Chondrocyte (in vitro differentiated cells): ENCODE measurements around the gene IMMP2L. TPM values are rescaled to one million over a fixed set of nuclear protein-coding genes. Genes with fewer than 3 reads are reported as not detected.

ENCODE experiments used
- DNase-seq: peaks from one replicate; pipeline ENCODE4 v3.0.0; 2021; ENCODE audit warnings: mixed read lengths, low spot score
- H3K27ac Mint-ChIP-seq: one replicate; pipeline ENCODE4 v1.8.0; 2021; ENCODE audit warnings: mild to moderate bottlenecking, moderate library complexity, mixed read lengths; ENCODE audit not compliant: unreplicated experiment
- H3K27me3 Mint-ChIP-seq: 2 replicates; pipeline ENCODE4 v1.8.0; 2021; ENCODE audit warnings: low read depth, mixed read lengths
- H3K36me3 Mint-ChIP-seq: 2 replicates; pipeline ENCODE4 v1.8.0; 2021; ENCODE audit warnings: low read depth, mixed read lengths
- H3K4me1 Mint-ChIP-seq: 2 replicates; pipeline ENCODE4 v1.8.0; 2021; ENCODE audit warnings: low read depth, mild to moderate bottlenecking, mixed read lengths
- H3K4me3 Mint-ChIP-seq: one replicate; pipeline ENCODE4 v1.8.0; 2021; ENCODE audit warnings: mild to moderate bottlenecking, moderate library complexity, mixed read lengths; ENCODE audit not compliant: unreplicated experiment
- H3K9me3 Mint-ChIP-seq: 2 replicates; pipeline ENCODE4 v1.8.0; 2021; ENCODE audit warnings: low read depth, mixed read lengths
- total RNA-seq: library from RNA; stranded (reverse); gene quantifications from 3 replicates; pipeline ENCODE4 v1.2.1, GENCODE V29; 2021
- TF ChIP-seq, protein P1 (sequence below): fragments of 200-600 bp; sonication (generic); IDR thresholded peaks from 2 replicates; pipeline ENCODE4 v1.5.0; 2021; ENCODE audit warnings: antibody characterized with exemption, mild to moderate bottlenecking, moderate library complexity

IMMP2L gene
- total RNA-seq, 1 donor from 2014 or later, result 6.1 TPM

DNA sequence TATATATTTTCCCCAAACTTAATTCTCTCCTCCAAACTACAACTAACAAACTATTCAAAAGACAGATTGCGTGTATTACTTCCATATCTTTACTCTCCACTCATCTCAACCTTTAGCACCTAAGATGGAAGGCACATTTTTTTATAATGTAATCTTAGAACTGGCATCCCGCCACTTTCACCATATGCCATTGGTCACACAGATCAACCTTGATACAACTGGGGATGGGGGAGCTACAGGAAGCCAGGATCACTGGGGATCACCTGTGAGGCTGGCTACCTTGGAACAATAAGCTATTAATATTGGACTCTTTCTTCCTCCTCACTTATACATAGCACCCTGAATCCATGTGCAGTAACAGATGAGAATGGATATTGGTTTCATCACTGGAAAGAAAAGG lies 941.0 kb downstream of the IMMP2L start:
- Mint-ChIP-seq H3K9me3 (peaks cover 3% of the 10 kb centered on the region), H3K4me1 (no peaks in the 10 kb centered on the region), H3K36me3 (no peaks in the 10 kb centered on the region), H3K4me3 (no peak overlapping the region), H3K27me3 (peaks cover 2% of the 10 kb centered on the region), H3K27ac (no peak overlapping the region)
- TF ChIP-seq, protein P1, sequence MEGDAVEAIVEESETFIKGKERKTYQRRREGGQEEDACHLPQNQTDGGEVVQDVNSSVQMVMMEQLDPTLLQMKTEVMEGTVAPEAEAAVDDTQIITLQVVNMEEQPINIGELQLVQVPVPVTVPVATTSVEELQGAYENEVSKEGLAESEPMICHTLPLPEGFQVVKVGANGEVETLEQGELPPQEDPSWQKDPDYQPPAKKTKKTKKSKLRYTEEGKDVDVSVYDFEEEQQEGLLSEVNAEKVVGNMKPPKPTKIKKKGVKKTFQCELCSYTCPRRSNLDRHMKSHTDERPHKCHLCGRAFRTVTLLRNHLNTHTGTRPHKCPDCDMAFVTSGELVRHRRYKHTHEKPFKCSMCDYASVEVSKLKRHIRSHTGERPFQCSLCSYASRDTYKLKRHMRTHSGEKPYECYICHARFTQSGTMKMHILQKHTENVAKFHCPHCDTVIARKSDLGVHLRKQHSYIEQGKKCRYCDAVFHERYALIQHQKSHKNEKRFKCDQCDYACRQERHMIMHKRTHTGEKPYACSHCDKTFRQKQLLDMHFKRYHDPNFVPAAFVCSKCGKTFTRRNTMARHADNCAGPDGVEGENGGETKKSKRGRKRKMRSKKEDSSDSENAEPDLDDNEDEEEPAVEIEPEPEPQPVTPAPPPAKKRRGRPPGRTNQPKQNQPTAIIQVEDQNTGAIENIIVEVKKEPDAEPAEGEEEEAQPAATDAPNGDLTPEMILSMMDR, result no peak
- DNase-seq, result no peak

DNA sequence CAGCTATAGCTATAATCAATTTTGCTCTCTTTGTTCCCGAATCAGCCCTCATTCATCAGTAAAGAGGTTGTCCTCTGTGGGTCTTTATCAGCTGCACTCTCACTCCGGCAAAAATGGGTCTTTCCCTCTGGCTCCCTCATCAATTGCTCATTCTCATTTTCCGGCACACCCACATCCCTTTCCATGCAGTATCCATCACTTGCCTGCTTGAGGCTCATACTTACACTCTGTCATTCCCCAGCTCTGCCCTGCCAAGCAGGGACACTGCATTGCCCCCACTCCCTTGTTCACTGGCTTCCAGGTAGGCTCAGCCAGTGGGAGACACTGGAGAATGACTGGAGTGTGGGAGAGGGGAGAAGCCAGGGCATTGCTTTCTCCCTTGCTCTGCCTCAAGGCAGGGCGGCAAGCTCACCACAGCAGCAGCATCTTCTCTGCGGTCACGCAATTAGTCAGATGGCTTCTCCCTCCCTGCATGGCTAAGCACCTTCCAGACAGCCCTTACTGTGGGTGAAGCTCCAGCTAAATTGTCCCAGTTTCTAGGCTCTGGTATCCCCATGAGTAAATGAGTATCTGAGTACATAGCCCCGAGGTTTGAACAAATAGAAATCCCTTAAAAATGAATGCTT lies 942.1 kb downstream of the IMMP2L start:
- H3K4me1 Mint-ChIP-seq, result no peaks in the 10 kb centered on the region
- peaks cover 2% of the 10 kb centered on the region for H3K27me3 Mint-ChIP-seq
- H3K9me3 Mint-ChIP-seq, result peaks cover 11% of the 10 kb centered on the region
- no peaks in the 10 kb centered on the region for H3K36me3 Mint-ChIP-seq
- TF ChIP-seq, protein P1, result no peak
- DNase-seq, result no peak
- H3K27ac Mint-ChIP-seq, result no peak overlapping the region
- no peak overlapping the region for H3K4me3 Mint-ChIP-seq
